Activated CD4-positive, alpha-beta memory T cell treated with anti-CD3 and anti-CD28 coated beads for 36 hours (primary cell): Measurements from ENCODE around the gene CHCHD1. TPM values are rescaled to one million over a fixed set of nuclear protein-coding genes. Genes with fewer than 3 reads are reported as not detected.

Experiments used
- CTCF ChIA-PET: fragments of 350-600 bp; sonication (Branson Sonifier 250); formaldehyde crosslinking; loops from one replicate; lab custom pipeline; 2021; ENCODE audit warnings: antibody characterized with exemption, inconsistent platforms; lab: Charles Lee
- POLR2A ChIA-PET: fragments of 350-600 bp; sonication (Branson Sonifier 250); formaldehyde crosslinking; loops from one replicate; lab custom pipeline; 2021; ENCODE audit warnings: antibody characterized with exemption; lab: Charles Lee
- DNase-seq: peaks from one replicate; pipeline ENCODE4 v3.0.0-alpha.2; 2020
- H3K27ac Mint-ChIP-seq: one replicate; pipeline ENCODE4 v1.8.0; 2021; ENCODE audit warnings: mixed read lengths
- H3K27me3 Mint-ChIP-seq: one replicate; pipeline ENCODE4 v1.8.0; 2021; ENCODE audit warnings: mixed read lengths
- H3K36me3 Mint-ChIP-seq: one replicate; pipeline ENCODE4 v1.8.0; 2021; ENCODE audit warnings: mixed read lengths
- H3K4me1 Mint-ChIP-seq: one replicate; pipeline ENCODE4 v1.8.0; 2021; ENCODE audit warnings: low read depth, mixed read lengths
- H3K4me3 Mint-ChIP-seq: one replicate; pipeline ENCODE4 v1.8.0; 2021; ENCODE audit warnings: mild to moderate bottlenecking, mixed read lengths
- H3K9me3 Mint-ChIP-seq: one replicate; pipeline ENCODE4 v1.8.0; 2021; ENCODE audit warnings: mixed read lengths
- intact Hi-C: fragments of 100-400 bp; cut with micrococcal nuclease; formaldehyde crosslinking; loops from one replicate; pipeline ENCODE4 v1.15.1; 2023
- total RNA-seq, 2 experiments: library from RNA; stranded (reverse); gene quantifications; one replicate each; pipeline ENCODE4 v1.2.3, GENCODE V29; 2021

The CHCHD1 gene
- total RNA-seq, 2 experiments from 2014 or later, result 35.3 to 37.6 TPM

DNA sequence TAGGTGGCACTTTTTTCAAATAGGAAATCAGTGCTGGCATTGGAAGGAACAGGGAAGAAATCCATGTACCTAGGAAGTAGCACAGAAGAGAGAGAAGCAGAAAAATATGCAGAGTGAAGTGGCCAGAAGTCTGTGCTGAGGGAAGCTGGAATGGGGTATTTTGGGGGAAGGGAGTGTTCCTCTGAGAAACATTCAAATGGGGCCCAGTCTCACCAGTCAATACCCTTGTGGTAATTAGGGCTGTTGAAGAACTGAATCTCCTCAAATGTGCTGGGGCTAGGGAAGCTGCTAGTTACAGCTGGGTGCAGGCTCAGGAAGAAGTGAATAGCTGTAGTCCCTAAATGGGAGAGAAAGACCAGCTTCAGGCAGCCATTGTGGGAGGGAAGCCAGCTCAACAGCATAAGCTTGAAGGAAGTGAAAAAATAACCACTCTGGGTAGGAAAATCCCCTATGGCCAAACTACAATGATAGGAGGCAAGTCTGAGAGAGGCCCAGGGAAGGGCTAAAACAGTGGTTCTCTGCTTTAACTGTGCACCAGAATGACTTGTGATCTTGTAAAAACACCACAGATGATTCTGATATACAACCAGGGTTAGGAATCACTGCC is 21.9 kb downstream of the CHCHD1 start:
- H3K27ac Mint-ChIP-seq, result peak overlapping the region; percentile 86
- H3K4me1 Mint-ChIP-seq, result peaks cover 35% of the 10 kb centered on the region

DNA sequence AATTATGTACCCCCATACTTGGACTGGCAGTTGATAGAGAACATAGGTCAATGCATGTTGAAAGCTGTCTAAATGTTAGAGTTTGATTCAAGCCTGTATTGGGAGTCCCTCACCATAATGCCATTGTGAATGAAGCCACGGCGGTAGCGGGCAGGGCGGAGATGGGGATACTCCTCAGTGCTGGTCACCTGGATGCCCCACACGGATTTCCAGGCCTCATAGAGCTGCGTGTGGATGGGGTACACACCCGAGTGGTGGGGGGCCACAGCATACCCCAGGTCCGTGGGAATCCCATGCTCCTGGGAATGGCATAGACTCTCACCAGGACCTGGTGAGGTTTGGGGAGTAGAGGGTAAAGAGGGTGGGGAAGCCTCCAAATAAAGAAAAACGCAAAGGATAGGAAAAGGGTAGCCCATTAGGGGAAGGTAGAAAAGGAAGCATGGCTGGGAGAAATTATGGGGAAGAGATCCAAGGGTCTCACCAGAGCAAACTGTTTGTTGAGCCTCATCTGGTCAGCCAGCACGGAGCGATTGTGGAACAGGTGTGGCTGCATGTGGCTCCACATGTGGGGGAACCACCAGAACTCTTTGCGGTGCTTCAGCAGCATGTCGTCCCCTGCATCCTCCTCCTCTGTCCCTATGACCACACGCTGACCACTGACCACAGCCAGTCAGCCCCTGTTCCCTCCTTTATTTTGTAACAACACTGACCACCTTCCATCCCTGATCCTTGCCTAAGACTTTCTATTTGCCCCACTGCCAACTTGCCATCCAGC is 24.5 kb downstream of the CHCHD1 start:
- Mint-ChIP-seq H3K27ac (peak overlapping the region; percentile 58), H3K4me1 (peaks cover 50% of the 10 kb centered on the region), H3K4me3 (no peak overlapping the region), H3K27me3 (no peaks in the 10 kb centered on the region), H3K9me3 (no peaks in the 10 kb centered on the region), H3K36me3 (peaks cover 60% of the 10 kb centered on the region)
- POLR2A ChIA-PET, result interaction anchor here (1.7 kb wide), 1 partner anchor 20 kb away, joined by 8 read pairs; the partner anchor contains the start of gene ZSWIM8
- CTCF ChIA-PET, result interaction anchor here (1.0 to 1.4 kb wide), 2 partner anchors 9 to 38 kb away, joined by 3 to 4 read pairs; no protein-coding TSS in a partner anchor
- no peak for DNase-seq
- intact Hi-C loops, result no loop called here

More for the DNA sequence above, 21.9 kb downstream of the CHCHD1 start:
- Mint-ChIP-seq H3K36me3 (peaks cover 57% of the 10 kb centered on the region), H3K4me3 (no peak overlapping the region), H3K9me3 (no peaks in the 10 kb centered on the region), H3K27me3 (no peaks in the 10 kb centered on the region)
- ChIA-PET POLR2A (interaction anchor here (1.1 to 1.4 kb wide), 3 partner anchors 22 to 60 kb away, joined by 3 to 5 read pairs (median 4); partner anchors contain the start of gene CHCHD1), CTCF (interaction anchor here (0.9 to 1.0 kb wide), 2 partner anchors 17 to 32 kb away, joined by 3 read pairs; no protein-coding TSS in a partner anchor)
- DNase-seq, result no peak
- intact Hi-C loops, result no loop called here

DNA sequence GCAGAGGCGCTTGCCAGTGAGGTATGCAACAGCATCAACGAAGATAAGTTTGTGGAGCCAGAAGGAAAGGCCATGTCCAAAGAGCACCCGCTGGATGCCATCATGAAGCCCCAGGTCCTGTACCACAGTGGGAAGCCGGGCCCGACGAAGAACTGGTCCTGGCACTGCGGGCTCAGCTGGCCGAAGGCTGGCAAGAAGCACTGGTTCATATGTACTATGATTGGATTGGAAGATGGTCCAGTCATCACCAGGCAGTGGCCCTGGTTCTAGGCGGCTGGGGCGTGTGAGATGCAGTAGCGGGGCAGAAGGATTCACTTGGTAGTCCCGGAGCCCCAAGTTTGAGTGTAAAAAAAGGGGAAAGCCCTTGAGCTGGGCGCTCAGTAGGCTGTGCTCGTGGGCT is 25.6 kb downstream of the CHCHD1 start:
- intact Hi-C loops, result no loop called here

DNA sequence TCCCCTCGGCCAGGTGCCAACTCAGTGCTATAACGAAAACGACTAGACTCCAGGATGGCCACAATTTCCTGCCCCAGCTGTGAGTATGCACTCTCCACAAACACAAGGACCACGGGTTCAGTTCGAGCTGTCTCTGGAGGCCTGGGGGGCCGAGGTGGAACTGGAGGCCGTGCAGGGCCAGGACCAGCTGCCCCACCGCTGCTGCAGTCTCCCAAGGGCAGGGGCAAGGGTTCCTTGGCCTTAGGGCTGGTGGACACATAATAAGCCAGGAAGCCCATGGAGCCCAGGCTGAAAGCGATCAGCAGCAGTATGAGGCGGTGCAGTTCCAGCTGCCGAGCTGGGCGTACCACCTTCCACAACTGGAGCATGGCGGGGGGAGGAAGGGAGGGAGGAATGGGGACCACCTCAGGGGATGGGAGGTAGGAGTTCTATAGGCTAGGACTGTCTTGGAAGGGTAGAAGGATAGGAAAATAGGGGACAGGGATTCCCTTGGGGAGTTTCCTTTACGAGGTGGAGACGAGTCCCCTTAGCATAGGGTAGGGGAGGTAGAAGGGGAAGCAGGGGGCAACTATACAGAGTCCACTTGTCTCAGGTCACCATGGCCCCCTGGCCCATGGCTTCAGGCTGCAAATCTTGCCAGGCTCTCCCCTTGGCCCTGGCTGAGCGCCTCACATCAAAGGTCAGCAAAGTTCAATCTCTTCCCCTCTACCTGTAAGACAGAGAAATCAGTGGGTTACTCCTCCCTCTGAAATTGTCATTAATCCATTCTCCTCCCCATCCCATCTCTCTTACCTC is 26.4 kb downstream of the CHCHD1 start:
- Mint-ChIP-seq H3K27ac (peak overlapping the region; percentile 95), H3K4me1 (peaks cover 52% of the 10 kb centered on the region)
- CTCF ChIA-PET, result interaction anchor here (0.8 to 1.3 kb wide), 7 partner anchors 22 to 133 kb away, joined by 3 to 4 read pairs (median 3); no protein-coding TSS in a partner anchor

More for the DNA sequence above, 25.6 kb downstream of the CHCHD1 start:
- no peak overlapping the region for H3K4me3 Mint-ChIP-seq
- no peak for DNase-seq
- H3K4me1 Mint-ChIP-seq, result peaks cover 50% of the 10 kb centered on the region
- no peaks in the 10 kb centered on the region for H3K9me3 Mint-ChIP-seq
- no peaks in the 10 kb centered on the region for H3K27me3 Mint-ChIP-seq
- H3K27ac Mint-ChIP-seq, result peak overlapping the region; percentile 58
- H3K36me3 Mint-ChIP-seq, result peaks cover 57% of the 10 kb centered on the region
- POLR2A ChIA-PET, result interaction anchor here (1.7 kb wide), 1 partner anchor 21 kb away, joined by 8 read pairs; the partner anchor contains the start of gene ZSWIM8
- CTCF ChIA-PET, result interaction anchor here (1.2 to 1.4 kb wide), 2 partner anchors 39 to 41 kb away, joined by 3 to 4 read pairs; no protein-coding TSS in a partner anchor

DNA sequence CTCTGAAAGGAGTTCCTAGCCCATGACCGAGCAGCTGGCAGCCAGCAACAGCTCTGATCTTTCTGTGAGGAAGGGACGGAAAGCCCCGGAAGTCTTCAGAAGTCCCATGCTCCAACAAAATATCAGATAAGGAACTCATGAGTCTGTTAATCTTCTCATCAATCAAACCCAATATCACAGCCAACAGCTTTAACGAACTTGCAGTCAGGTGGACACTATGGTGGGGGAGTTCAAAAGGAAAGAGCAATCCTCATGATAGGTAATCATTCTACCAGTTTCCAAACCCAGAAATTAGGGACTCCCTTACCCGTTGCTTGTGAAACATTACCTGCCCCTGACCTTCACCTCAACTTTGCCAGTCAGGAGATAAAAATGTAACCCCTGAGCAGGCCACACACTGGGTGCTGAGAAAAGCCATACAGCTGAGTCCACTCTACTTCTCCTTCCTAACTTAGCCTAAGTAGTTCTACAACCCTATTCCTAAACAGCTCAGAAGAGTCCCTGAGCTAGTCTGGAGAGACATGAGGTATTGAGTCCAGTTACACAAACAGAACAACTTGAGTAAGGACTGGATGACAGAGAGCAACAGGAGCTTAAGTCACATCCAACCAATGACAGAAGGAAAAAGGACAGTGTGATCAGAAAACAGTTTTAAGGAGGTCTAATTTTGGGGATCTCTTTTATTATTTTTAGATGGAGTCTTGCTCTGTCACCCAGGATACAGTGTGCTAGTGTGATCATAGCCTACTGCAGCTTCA is 27.4 kb downstream of the CHCHD1 start:
- intact Hi-C loops, result no loop called here
- Mint-ChIP-seq H3K4me1 (peaks cover 44% of the 10 kb centered on the region), H3K9me3 (no peaks in the 10 kb centered on the region), H3K4me3 (peak overlapping the region; percentile 85), H3K36me3 (peaks cover 44% of the 10 kb centered on the region), H3K27ac (peak overlapping the region; percentile 95), H3K27me3 (no peaks in the 10 kb centered on the region)
- ChIA-PET POLR2A (interaction anchor here (0.5 to 2.5 kb wide), 12 partner anchors 8 to 149 kb away, joined by 3 to 22 read pairs (median 6); partner anchors contain the start of genes CHCHD1 and ZSWIM8), CTCF (interaction anchor here (0.6 to 1.6 kb wide), 11 partner anchors 23 to 1912 kb away, joined by 3 to 4 read pairs (median 3); no protein-coding TSS in a partner anchor)
- no peak for DNase-seq

More for the DNA sequence above, 26.4 kb downstream of the CHCHD1 start:
- POLR2A ChIA-PET, result interaction anchor here (0.6 to 2.5 kb wide), 5 partner anchors 9 to 86 kb away, joined by 3 to 22 read pairs (median 5); partner anchors contain the start of gene ZSWIM8
- intact Hi-C loops, result no loop called here
- Mint-ChIP-seq H3K9me3 (no peaks in the 10 kb centered on the region), H3K27me3 (no peaks in the 10 kb centered on the region), H3K4me3 (no peak overlapping the region), H3K36me3 (peaks cover 52% of the 10 kb centered on the region)
- no peak for DNase-seq

DNA sequence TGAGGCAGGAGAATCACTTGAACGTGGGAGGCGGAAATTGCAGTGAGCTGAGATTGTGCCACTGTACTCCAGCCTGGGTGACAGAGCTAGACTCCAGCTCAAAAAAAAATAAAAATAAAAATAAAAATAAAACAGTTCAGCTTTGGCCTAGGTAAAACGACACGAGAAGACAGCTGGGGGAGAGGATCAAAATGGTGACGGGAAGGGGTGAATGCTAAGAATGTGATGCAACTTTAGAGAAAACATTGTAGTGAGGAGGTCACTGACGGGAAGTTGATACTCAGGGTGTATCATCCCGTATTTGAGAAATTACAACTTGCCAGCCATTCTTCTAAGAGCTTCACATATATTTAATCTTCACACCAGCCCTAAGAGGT is 28.5 kb downstream of the CHCHD1 start:
- DNase-seq, result peak; percentile 16
- H3K36me3 Mint-ChIP-seq, result peaks cover 45% of the 10 kb centered on the region
- CTCF ChIA-PET, result interaction anchor here (0.9 to 1.6 kb wide), 5 partner anchors 24 to 130 kb away, joined by 3 to 12 read pairs (median 4); no protein-coding TSS in a partner anchor
- intact Hi-C loops, result loop anchor here (1.0 to 5.0 kb wide), 3 partner anchors 25 to 187 kb away; partner anchors contain the start of genes CAMK2G, VCL and ZSWIM8
- H3K27me3 Mint-ChIP-seq, result no peaks in the 10 kb centered on the region
- peak overlapping the region; percentile 85 for H3K4me3 Mint-ChIP-seq
- POLR2A ChIA-PET, result interaction anchor here (0.6 to 2.5 kb wide), 14 partner anchors 9 to 570 kb away, joined by 3 to 22 read pairs (median 8); partner anchors contain the start of genes CHCHD1, SEC24C and ZSWIM8
- peak overlapping the region; percentile 95 for H3K27ac Mint-ChIP-seq
- peaks cover 44% of the 10 kb centered on the region for H3K4me1 Mint-ChIP-seq
- H3K9me3 Mint-ChIP-seq, result no peaks in the 10 kb centered on the region

DNA sequence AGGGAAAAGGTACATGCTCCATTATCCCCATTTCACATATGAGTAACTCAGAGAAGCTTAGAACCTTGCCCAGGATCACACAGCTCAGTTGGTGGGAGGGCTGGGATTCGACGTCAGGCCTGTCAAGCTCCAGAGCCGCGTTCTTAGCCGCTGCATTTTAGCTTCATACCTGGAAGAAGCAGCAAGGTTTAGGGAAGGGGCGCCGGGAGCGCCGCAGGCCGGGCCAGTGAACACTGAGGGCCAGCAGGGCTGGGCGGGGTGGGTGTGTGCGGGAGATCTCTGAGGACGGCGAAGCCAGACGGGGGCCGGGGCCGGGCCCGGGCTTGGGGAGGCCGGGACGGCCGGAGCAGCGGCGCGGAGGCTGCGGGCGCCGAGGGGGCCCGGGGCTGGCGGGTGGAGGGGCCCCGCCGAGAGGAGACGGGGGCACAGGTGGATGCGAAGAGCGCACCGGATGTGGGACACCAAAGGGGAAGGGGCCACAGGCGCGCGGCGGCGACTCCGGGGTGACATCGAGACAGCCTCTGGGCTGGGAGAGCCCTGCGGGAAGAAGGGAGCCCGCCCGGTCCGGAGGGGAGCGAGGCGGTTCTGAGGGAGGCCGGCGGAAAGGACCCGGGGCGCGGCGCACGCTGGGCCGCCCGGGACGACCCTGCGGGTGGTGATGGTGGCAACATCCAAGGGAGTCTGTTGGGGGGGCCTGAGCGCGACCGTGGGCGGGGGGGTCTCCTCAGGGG is 29.1 kb downstream of the CHCHD1 start:
- Mint-ChIP-seq H3K9me3 (no peaks in the 10 kb centered on the region), H3K4me1 (peaks cover 41% of the 10 kb centered on the region), H3K27ac (peak overlapping the region; percentile 95), H3K36me3 (peaks cover 40% of the 10 kb centered on the region), H3K4me3 (peak overlapping the region; percentile 85), H3K27me3 (no peaks in the 10 kb centered on the region)
- ChIA-PET CTCF (interaction anchor here (0.6 to 1.6 kb wide), 6 partner anchors 25 to 130 kb away, joined by 3 to 12 read pairs (median 4); no protein-coding TSS in a partner anchor), POLR2A (interaction anchor here (0.6 to 2.5 kb wide), 13 partner anchors 9 to 570 kb away, joined by 3 to 22 read pairs (median 8); partner anchors contain the start of genes CHCHD1, SEC24C and ZSWIM8)
- intact Hi-C loops, result loop anchor here (1.0 to 5.0 kb wide), 4 partner anchors 26 to 186 kb away; partner anchors contain the start of genes CAMK2G, VCL and ZSWIM8
- peak; percentile 68 for DNase-seq

DNA sequence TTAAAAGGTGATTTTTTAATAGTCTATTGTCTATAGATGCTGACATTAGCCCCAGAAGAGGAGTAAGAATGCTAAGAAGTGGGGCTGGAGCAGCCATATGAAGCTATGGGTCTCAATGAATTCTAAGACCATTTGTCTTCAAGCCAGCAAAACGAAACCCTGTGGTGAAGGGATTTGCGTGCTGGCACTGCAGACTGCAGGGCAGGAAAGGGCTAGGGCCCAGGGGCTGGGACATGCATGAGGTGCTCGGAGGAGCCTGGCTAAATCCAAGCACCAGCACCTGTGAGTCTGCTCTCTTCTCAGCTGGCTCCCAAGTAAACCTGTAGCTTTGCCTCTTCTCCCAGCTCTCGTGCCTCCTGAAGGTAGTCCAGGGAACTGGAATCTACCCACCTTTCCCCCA is 30.8 kb downstream of the CHCHD1 start:
- POLR2A ChIA-PET, result no interaction called here
- CTCF ChIA-PET, result interaction anchor here (1.3 kb wide), 1 partner anchor 67 kb away, joined by 6 read pairs; no protein-coding TSS in a partner anchor
- Mint-ChIP-seq H3K27ac (peak overlapping the region; percentile 51), H3K4me3 (no peak overlapping the region), H3K36me3 (peaks cover 31% of the 10 kb centered on the region), H3K27me3 (no peaks in the 10 kb centered on the region), H3K9me3 (no peaks in the 10 kb centered on the region), H3K4me1 (peaks cover 26% of the 10 kb centered on the region)
- DNase-seq, result no peak
- intact Hi-C loops, result loop anchor here (5.0 kb wide), 1 partner anchor 185 kb away; the partner anchor contains the start of gene VCL

DNA sequence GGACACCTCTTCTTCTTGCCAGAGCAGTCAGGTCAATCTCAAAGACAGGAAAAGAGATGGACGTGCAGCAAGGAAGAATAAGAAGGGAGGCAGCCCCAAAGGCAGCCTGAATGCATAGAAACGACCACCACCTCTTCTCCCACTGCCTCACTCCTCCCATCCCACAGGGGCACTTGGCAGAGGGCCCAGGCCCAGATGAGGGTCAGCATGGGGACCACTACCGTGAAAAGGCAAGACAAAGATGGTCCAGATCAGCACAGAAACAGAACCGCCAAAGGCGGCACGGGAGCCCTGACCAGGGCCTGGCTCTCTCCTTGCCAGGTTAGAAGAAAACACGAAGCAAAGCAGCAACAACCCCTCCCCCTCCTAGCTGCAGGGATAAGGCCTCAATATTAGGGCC is 31.5 kb downstream of the CHCHD1 start:
- Mint-ChIP-seq H3K9me3 (no peaks in the 10 kb centered on the region), H3K27ac (no peak overlapping the region), H3K4me3 (no peak overlapping the region), H3K36me3 (peaks cover 26% of the 10 kb centered on the region), H3K4me1 (peaks cover 21% of the 10 kb centered on the region), H3K27me3 (no peaks in the 10 kb centered on the region)
- CTCF ChIA-PET, result interaction anchor here (4.8 kb wide), 1 partner anchor 65 kb away, joined by 22 read pairs; no protein-coding TSS in a partner anchor
- POLR2A ChIA-PET, result no interaction called here
- no peak for DNase-seq
- intact Hi-C loops, result loop anchor here (5.0 kb wide), 1 partner anchor 184 kb away; the partner anchor contains the start of gene VCL
